Vagina (tissue), 2 donors: ENCODE results near the gene UBXN1. TPM values are rescaled to one million over a fixed set of nuclear protein-coding genes. Genes with fewer than 3 reads are reported as not detected.

Experiments used
- DNase-seq, 2 donors: peaks; one replicate each; pipeline ENCODE4 v3.0.0-alpha.2; 2017; ENCODE audit errors: extremely low spot score in 2 of 2
- H3K27ac ChIP-seq: fragments of 200-600 bp; sonication (generic); one replicate; pipeline ENCODE4 v1.5.1; 2019
- H3K27me3 ChIP-seq: fragments of 200-600 bp; sonication (generic); one replicate; pipeline ENCODE4 v1.5.1; 2019
- H3K36me3 ChIP-seq, 2 donors: fragments of 200-600 bp; sonication (generic); one replicate each; pipeline ENCODE4 v1.5.1; 2017 to 2019
- H3K4me1 ChIP-seq: fragments of 200-600 bp; sonication (generic); one replicate; pipeline ENCODE4 v1.5.1; 2019
- H3K4me3 ChIP-seq, 2 donors: fragments of 200-600 bp; sonication (generic); 1 replicate in 1 of 2; 2 replicates in 1 of 2; pipeline ENCODE4 v1.5.1; 2016 to 2019
- H3K9me3 ChIP-seq: fragments of 200-600 bp; sonication (generic); one replicate; pipeline ENCODE4 v1.5.1; 2019
- CTCF ChIP-seq, 3 experiments: fragments of 450-650 bp in 2 of 3; fragments of 200-600 bp in 1 of 3; sonication (generic) in 1 of 3; IDR thresholded peaks; one replicate each; pipeline ENCODE4 v1.5.1; 2017 to 2019; ENCODE audit warnings: antibody characterized with exemption in 3 of 3, mild to moderate bottlenecking in 2 of 3, moderate library complexity in 2 of 3
- POLR2A ChIP-seq, 2 donors: fragments of 450-650 bp; IDR thresholded peaks; one replicate each; pipeline ENCODE4 v1.6.1; 2017; ENCODE audit warnings: antibody characterized with exemption in 2 of 2, mild to moderate bottlenecking in 2 of 2, moderate library complexity in 2 of 2
- POLR2AphosphoS5 ChIP-seq, 2 donors: sonication (generic); formaldehyde crosslinking; IDR thresholded peaks; one replicate each; pipeline ENCODE4 v1.9.0; 2017; ENCODE audit warnings: antibody characterized with exemption in 2 of 2, mild to moderate bottlenecking in 2 of 2, low read depth in 1 of 2; ENCODE audit not compliant: insufficient read depth in 1 of 2
- intact Hi-C: fragments of 100-400 bp; cut with DNase I; formaldehyde crosslinking; loops from one replicate; pipeline ENCODE4 v1.15.1; 2023
- total RNA-seq: library from RNA; depleted of rRNA; stranded (reverse); fragments of >200 nt; gene quantifications from one replicate; pipeline ENCODE4 v1.2.3, GENCODE V29; 2016

Gene UBXN1
- total RNA-seq, 1 donor from 2014 or later, result 216 TPM

DNA sequence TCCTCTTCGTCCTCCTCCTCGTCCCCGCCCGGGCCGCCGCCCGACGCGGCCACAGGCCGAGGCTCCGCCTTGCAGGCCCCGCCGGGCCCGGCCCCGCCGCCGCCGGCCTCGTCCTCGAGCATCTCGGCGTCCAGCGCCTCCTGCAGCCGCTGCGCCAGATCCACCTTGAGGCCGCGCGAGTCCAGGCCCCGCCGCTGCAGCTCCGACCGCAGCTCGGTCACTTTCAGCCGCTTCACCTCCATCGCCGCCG is 48.0 kb upstream of the UBXN1 start:
- intact Hi-C loops, result loop anchor here (5.0 kb wide), 1 partner anchor 45 kb away; the partner anchor contains the start of gene TAF6L
- TF ChIP-seq POLR2AphosphoS5 (IDR thresholded peaks at IDR 0.05; ENCODE audit: insufficient read depth in 1 of 2, low read depth in 1 of 2) (no peak), POLR2A (IDR thresholded peaks at IDR 0.05) (no peak), CTCF (IDR thresholded peaks at IDR 0.05) (no peak)

GRCh38 chr11:62726156-62726914 is 47.5 kb upstream of the UBXN1 start:
- no peak for DNase-seq
- intact Hi-C loops, result loop anchor here (5.0 kb wide), 1 partner anchor 46 kb away; the partner anchor contains the start of gene TAF6L
- no peak for TF ChIP-seq CTCF (IDR thresholded peaks at IDR 0.05)
- TF ChIP-seq POLR2AphosphoS5 (IDR thresholded peaks at IDR 0.05; ENCODE audit: insufficient read depth in 1 of 2, low read depth in 1 of 2), result no peak
- no peak for TF ChIP-seq POLR2A (IDR thresholded peaks at IDR 0.05)
- H3K4me3 ChIP-seq, result peak overlapping the region; percentile 71 to 90
- peak overlapping the region; percentile 93 for H3K27ac ChIP-seq
- H3K9me3 ChIP-seq, result no peaks in the 10 kb centered on the region
- H3K4me1 ChIP-seq, result peaks cover 56% of the 10 kb centered on the region
- H3K27me3 ChIP-seq, result no peaks in the 10 kb centered on the region
- H3K36me3 ChIP-seq, result peaks cover 5 to 27% of the 10 kb centered on the region in 2 donors

More for the DNA sequence above, 48.0 kb upstream of the UBXN1 start:
- Histone ChIP-seq H3K36me3 (peaks cover 5 to 22% of the 10 kb centered on the region in 2 donors), H3K4me1 (peaks cover 58% of the 10 kb centered on the region), H3K4me3 (peak overlapping the region; percentile 71 to 90), H3K27ac (peak overlapping the region; percentile 93), H3K27me3 (no peaks in the 10 kb centered on the region), H3K9me3 (no peaks in the 10 kb centered on the region)
- no peak for DNase-seq

- H3K9me3 ChIP-seq, result no peaks in the 10 kb centered on the region
- H3K4me1 ChIP-seq, result peaks cover 49% of the 10 kb centered on the region
- no peaks in the 10 kb centered on the region for H3K27me3 ChIP-seq
- TF ChIP-seq POLR2AphosphoS5 (IDR thresholded peaks at IDR 0.05; ENCODE audit: insufficient read depth in 1 of 2, low read depth in 1 of 2) (no peak), CTCF (IDR thresholded peaks at IDR 0.05) (no peak), POLR2A (IDR thresholded peaks at IDR 0.05) (no peak)
- peaks cover 5 to 34% of the 10 kb centered on the region in 2 donors for H3K36me3 ChIP-seq
- intact Hi-C loops, result loop anchor here (5.0 kb wide), 1 partner anchor 47 kb away; the partner anchor contains the start of gene TAF6L
- peak overlapping the region; percentile 71 to 90 for H3K4me3 ChIP-seq
- peak overlapping the region; percentile 93 for H3K27ac ChIP-seq
- no peak for DNase-seq
Measured at GRCh38 chr11:62725646-62726045, 46.8 kb upstream of the UBXN1 start.

DNA sequence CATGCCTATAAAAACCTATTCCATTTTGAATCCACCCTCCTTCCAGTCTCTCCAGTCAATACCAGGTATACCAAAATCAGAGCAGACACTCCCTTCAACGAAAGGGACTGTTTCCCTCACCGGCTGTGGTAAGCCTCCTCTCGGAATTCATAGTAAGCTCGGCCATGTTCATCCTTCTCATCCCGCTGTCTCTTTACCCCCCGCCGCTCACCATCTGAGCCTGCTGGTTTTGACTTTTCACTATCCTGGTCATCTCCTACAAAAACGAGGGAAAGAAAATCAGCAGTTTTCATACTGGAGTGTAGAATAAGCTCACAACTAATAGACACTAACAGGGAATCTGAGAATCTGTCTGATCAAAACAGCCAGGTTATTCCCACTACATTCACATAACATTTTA is 45.3 kb upstream of the UBXN1 start:
- Histone ChIP-seq H3K27me3 (no peaks in the 10 kb centered on the region), H3K36me3 (peaks cover 5 to 47% of the 10 kb centered on the region in 2 donors), H3K4me1 (peaks cover 35% of the 10 kb centered on the region), H3K9me3 (no peaks in the 10 kb centered on the region), H3K27ac (no peak overlapping the region), H3K4me3 (peak overlapping the region in 1 of 2 donors; percentile 71)
- intact Hi-C loops, result no loop called here
- no peak for DNase-seq
- TF ChIP-seq POLR2A (IDR thresholded peaks at IDR 0.05) (no peak), CTCF (IDR thresholded peaks at IDR 0.05) (no peak), POLR2AphosphoS5 (IDR thresholded peaks at IDR 0.05; ENCODE audit: insufficient read depth in 1 of 2, low read depth in 1 of 2) (no peak)

DNA sequence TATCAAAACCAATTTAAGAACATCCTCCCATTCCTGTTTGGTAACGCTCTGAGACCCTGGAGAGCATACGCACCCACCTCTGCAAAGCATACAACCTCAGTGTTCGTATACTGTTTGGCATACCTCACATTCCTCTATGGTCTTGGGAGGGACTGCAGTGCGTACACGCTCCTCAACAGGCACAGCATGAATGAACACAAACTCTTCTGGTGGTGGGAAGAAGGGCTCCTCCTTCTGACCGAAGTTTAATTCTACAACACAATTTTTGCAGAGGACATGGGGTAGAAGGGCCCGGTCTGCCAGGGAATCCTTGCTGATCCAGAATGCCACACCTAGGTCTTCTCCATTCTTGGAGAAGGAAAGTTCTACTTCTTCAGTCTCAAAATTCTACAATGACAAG is 43.1 kb upstream of the UBXN1 start:
- Histone ChIP-seq H3K27me3 (no peaks in the 10 kb centered on the region), H3K27ac (no peak overlapping the region), H3K9me3 (no peaks in the 10 kb centered on the region), H3K4me3 (no peak overlapping the region), H3K36me3 (peaks cover 5 to 69% of the 10 kb centered on the region in 2 donors), H3K4me1 (peaks cover 35% of the 10 kb centered on the region)
- DNase-seq, result no peak
- intact Hi-C loops, result no loop called here
- TF ChIP-seq CTCF (IDR thresholded peaks at IDR 0.05) (no peak), POLR2AphosphoS5 (IDR thresholded peaks at IDR 0.05; ENCODE audit: insufficient read depth in 1 of 2, low read depth in 1 of 2) (no peak), POLR2A (IDR thresholded peaks at IDR 0.05) (no peak)
